ENCODE data around the gene PACC1. TPM values are rescaled to one million over a fixed set of nuclear protein-coding genes. Genes with fewer than 3 reads are reported as not detected.

Gene PACC1
- total and polyA plus RNA-seq, 10 of the 15 experiments (the other 5 are each of a cell fraction or from before 2014, with no cell fraction given), result 16.1 to 29.7 (median 19.3) TPM

DNA sequence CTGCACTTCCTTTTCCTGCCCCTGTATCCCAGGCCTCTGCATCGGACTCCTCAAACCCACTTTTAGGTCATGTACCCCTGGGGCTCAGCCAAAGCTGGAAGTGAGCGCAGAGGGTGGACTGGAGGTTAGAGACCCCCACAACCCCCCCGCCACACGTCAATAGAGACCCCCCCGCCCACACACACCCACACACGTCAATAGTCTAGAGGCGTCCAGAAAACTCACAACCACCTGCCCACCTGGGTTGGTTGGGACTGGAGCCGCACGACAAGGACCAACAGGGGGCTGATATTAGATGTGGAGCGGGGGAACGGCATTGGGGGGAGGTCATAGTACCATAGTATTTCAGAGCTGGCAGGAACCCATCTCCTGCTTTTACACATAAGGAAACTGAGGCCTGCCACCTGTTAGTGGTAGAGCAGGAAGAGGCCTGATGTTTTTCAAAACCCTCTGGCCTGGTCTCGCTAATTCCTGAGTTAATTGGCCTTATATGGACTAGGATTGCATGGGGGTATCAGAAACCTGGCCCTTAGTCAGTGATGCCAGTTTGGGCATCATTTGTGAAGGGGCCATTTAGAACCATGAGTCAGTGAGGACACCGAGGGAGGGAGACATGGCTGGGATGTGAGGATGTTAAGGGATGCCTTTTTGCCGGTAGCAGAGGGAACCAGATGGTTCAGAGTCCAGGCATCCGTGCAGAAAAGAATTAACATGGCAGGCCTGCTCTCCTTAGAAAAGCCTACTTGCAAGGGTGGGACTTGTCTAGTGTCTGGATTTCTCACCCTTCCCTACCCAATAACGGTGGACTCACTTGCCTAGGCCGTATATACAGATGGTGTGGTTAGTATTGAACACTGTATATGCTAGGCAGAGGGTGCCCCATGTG lies 19.1 kb upstream of the PACC1 start:
- FAIRE-seq, result no peak
- ChIA-PET RAD21 (ENCODE audit: unreplicated experiment) (interaction anchor here (1.7 to 1.9 kb wide), 2 partner anchors 19 to 22 kb away, joined by 6 to 8 read pairs; partner anchors contain the start of gene PACC1), SMC1A (ENCODE audit: uncharacterized antibody, unreplicated experiment) (interaction anchor here (1.3 to 1.7 kb wide), 2 partner anchors 22 to 44 kb away, joined by 4 to 13 read pairs; no protein-coding TSS in a partner anchor), POLR2A (no interaction called here), CTCF (interaction anchor here (0.8 to 1.7 kb wide), 2 partner anchors 19 to 23 kb away, joined by 3 to 13 read pairs; no protein-coding TSS in a partner anchor)
- TSS peak; percentile 58 for BruUV-seq (replicated peaks)
- Histone ChIP-seq H3K27ac (ENCODE audit: control insufficient read depth, insufficient read depth) (no peak overlapping the region), H4K20me1 (ENCODE audit: control insufficient read depth, insufficient read depth) (no peaks in the 10 kb centered on the region), H3K27me3 (replicated peaks in 1 of 2; ENCODE audit: control insufficient read depth in 2 of 2, insufficient read depth in 2 of 2, low read length in 1 of 2) (no peaks in the 10 kb centered on the region), H3K4me3 (peak overlapping the region; percentile 86), H3K36me3 (ENCODE audit: control insufficient read depth in 2 of 2, insufficient read depth in 2 of 2, low read length in 1 of 2) (no peaks in the 10 kb centered on the region), H3K79me2 (ENCODE audit: control insufficient read depth, insufficient read depth, low read length) (peaks cover 4% of the 10 kb centered on the region), H3K4me2 (ENCODE audit: control insufficient read depth, insufficient read depth) (peak overlapping the region; percentile 85), H3K4me1 (ENCODE audit: control insufficient read depth, insufficient read depth, low read length) (peaks cover 11% of the 10 kb centered on the region), H3K9me3 (replicated peaks; ENCODE audit: control insufficient read depth, insufficient read depth, low read length) (no peaks in the 10 kb centered on the region), H2AFZ (ENCODE audit: control insufficient read depth, low read depth, low read length) (peak overlapping the region; percentile 79), H3K9ac (ENCODE audit: control insufficient read depth, insufficient read depth, low read length) (peak overlapping the region; percentile 77)
- in situ Hi-C loops (cut with MboI) (no loop called here), intact Hi-C loops (cut with micrococcal nuclease; ENCODE audit: unreplicated experiment) (no loop called here)
- no peak for DNase-seq (ENCODE audit: low read depth, low spot score)
- 70% methylated on average over 17 of the region's 17 CpGs for WGBS (ENCODE audit: insufficient coverage, insufficient replicate concordance, low lambda C conversion rate, missing lambda C conversion rate)
- no peak for TF ChIP-seq HDAC6 (IDR thresholded peaks at IDR 0.05; ENCODE audit: unreplicated experiment)
- TF ChIP-seq NFYB (IDR thresholded peaks at IDR 0.05; ENCODE audit: insufficient read depth, low read depth, low read length), result no peak
- TF ChIP-seq ESRRA (IDR thresholded peaks at IDR 0.05; ENCODE audit: low read length), result no peak
- no peak for ATAC-seq
